ENCODE results near the gene MAN1A1. TPM values are rescaled to one million over a fixed set of nuclear protein-coding genes. Genes with fewer than 3 reads are reported as not detected.

Gene MAN1A1
- total RNA-seq, 4 donors from 2014 or later: 19.0 to 34.8 (median 21.1) TPM

DNA sequence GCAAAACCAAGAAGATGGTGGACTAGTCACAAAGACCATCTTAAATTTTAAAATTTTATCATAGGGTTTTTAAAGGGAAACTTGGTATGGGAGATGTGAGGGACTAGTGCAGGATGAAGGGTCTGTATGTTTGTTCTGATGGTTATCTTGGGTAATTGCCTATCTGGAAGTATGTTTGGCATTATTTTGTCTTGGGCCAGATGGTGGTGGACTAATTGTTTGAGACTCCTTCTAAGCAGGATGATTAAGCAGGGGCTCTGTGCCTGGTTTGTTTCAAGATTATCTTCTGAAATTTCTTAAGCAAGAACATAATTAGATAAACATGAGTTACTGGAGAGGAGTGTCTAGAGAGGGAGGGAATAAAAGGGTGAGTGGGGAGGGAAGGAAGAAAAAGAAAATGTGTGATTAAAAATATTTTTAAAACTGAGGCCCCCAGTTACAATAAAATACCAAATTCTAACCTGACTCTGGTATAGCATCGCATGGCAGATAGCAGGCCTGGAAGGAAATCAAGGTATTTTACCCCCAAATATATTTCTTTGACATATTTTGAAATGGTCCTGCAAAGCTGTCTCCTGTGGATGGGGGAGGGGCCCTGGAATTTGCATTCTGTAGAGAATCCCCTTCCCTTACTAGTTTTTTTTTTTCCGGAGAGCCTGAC lies 221.2 kb downstream of the MAN1A1 start:
- Histone ChIP-seq H3K9me3 (no peaks in the 10 kb centered on the region), H3K27me3 (no peaks in the 10 kb centered on the region), H3K4me3 (no peak overlapping the region), H3K4me1 (peaks cover 10 to 12% of the 10 kb centered on the region in 2 donors), H3K27ac (no peak overlapping the region), H3K36me3 (no peaks in the 10 kb centered on the region)
- TF ChIP-seq POLR2A (IDR thresholded peaks at IDR 0.05): no peak
- TF ChIP-seq, protein P1, sequence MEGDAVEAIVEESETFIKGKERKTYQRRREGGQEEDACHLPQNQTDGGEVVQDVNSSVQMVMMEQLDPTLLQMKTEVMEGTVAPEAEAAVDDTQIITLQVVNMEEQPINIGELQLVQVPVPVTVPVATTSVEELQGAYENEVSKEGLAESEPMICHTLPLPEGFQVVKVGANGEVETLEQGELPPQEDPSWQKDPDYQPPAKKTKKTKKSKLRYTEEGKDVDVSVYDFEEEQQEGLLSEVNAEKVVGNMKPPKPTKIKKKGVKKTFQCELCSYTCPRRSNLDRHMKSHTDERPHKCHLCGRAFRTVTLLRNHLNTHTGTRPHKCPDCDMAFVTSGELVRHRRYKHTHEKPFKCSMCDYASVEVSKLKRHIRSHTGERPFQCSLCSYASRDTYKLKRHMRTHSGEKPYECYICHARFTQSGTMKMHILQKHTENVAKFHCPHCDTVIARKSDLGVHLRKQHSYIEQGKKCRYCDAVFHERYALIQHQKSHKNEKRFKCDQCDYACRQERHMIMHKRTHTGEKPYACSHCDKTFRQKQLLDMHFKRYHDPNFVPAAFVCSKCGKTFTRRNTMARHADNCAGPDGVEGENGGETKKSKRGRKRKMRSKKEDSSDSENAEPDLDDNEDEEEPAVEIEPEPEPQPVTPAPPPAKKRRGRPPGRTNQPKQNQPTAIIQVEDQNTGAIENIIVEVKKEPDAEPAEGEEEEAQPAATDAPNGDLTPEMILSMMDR (IDR thresholded peaks at IDR 0.05 in 4 of 5, conservative IDR thresholded peaks at IDR 0.05 in 1 of 5): no peak
- ATAC-seq (no peak), DNase-seq (no peak)
- intact Hi-C loops (cut with DNase I; ENCODE audit: low total_unique reads) (no loop called here), in situ Hi-C loops (cut with MboI; ENCODE audit: low sequenced_read_pairs in 4 of 4) (no loop called here)

DNA sequence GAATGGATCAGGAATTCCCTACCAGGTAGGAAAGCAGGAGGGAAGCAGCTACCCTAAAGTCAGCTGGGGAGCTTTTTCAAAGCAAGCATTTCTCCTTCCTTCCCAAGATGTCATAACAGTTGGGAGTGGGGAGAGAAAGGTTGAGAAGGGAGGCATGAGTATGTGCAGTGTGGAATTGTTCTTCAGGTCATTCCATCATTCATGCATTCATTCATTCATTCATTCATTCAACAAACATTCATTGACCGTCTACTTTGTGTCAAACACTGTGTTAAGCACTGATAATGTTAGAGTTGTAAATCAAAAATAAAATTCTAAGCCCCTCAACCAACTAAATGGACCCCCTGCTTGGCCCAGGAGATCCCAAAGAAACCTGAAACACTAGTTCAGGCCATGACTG lies 221.9 kb downstream of the MAN1A1 start:
- Histone ChIP-seq H3K36me3 (no peaks in the 10 kb centered on the region), H3K4me3 (no peak overlapping the region), H3K27me3 (no peaks in the 10 kb centered on the region), H3K27ac (no peak overlapping the region), H3K9me3 (no peaks in the 10 kb centered on the region), H3K4me1 (peaks cover 10 to 12% of the 10 kb centered on the region in 2 donors)
- TF ChIP-seq, protein P1 (IDR thresholded peaks at IDR 0.05 in 4 of 5, conservative IDR thresholded peaks at IDR 0.05 in 1 of 5): no peak
- TF ChIP-seq POLR2A (IDR thresholded peaks at IDR 0.05): no peak
- intact Hi-C loops (cut with DNase I; ENCODE audit: low total_unique reads) (no loop called here), in situ Hi-C loops (cut with MboI; ENCODE audit: low sequenced_read_pairs in 4 of 4) (no loop called here)
- no peak for DNase-seq
- no peak for ATAC-seq

Data from gastrocnemius medialis (tissue), 4 donors.